ENCODE results near the gene GTPBP1. TPM values are rescaled to one million over a fixed set of nuclear protein-coding genes. Genes with fewer than 3 reads are reported as not detected.

The GTPBP1 gene
- total RNA-seq, 3 donors from 2014 or later (not counting 1 experiment from before 2014, with no cell fraction given): 236 to 259 (median 249) TPM

- Mint-ChIP-seq H3K27me3 (ENCODE audit: low read depth in 2 of 2) (no peaks in the 10 kb centered on the region), H3K27ac (no peak overlapping the region), H3K4me1 (peaks cover 80 to 83% of the 10 kb centered on the region in 2 donors), H3K4me3 (no peak overlapping the region), H3K9me3 (no peaks in the 10 kb centered on the region), H3K36me3 (no peaks in the 10 kb centered on the region)
- ATAC-seq (no peak), DNase-seq (no peak)
- Histone ChIP-seq H3K27ac (ENCODE audit: low read length) (no peak overlapping the region), H3K36me3 (ENCODE audit: control insufficient read depth, insufficient read depth, low read length) (peaks cover 18% of the 10 kb centered on the region), H3K4me1 (ENCODE audit: control insufficient read depth, insufficient read depth, low read length) (peaks cover 22% of the 10 kb centered on the region), H3K27me3 (ENCODE audit: control insufficient read depth, insufficient read depth, low read length) (no peaks in the 10 kb centered on the region), H3K4me3 (ENCODE audit: low read length) (no peak overlapping the region), H3K9me3 (ENCODE audit: control insufficient read depth, insufficient read depth, low read length) (no peaks in the 10 kb centered on the region)
- intact Hi-C loops (cut with micrococcal nuclease): no loop called here
- TF ChIP-seq CTCF (IDR thresholded peaks at IDR 0.05): no peak
- WGBS (ENCODE audit: insufficient coverage): 100% methylated on average over 2 of the region's 3 CpGs
Observed at GRCh38 chr22:38710866-38711265, 5.1 kb downstream of the GTPBP1 start.

- Mint-ChIP-seq H3K36me3 (no peaks in the 10 kb centered on the region), H3K4me3 (no peak overlapping the region), H3K27ac (peak overlapping the region; percentile 39 to 67), H3K4me1 (peaks cover 79 to 81% of the 10 kb centered on the region in 2 donors), H3K27me3 (ENCODE audit: low read depth in 2 of 2) (no peaks in the 10 kb centered on the region), H3K9me3 (no peaks in the 10 kb centered on the region)
- H3K27ac ChIP-seq (ENCODE audit: low read length): no peak overlapping the region
- no peak for TF ChIP-seq CTCF (IDR thresholded peaks at IDR 0.05)
- DNase-seq: no peak
- no peaks in the 10 kb centered on the region for H3K9me3 ChIP-seq (ENCODE audit: control insufficient read depth, insufficient read depth, low read length)
- WGBS (ENCODE audit: insufficient coverage): 93% methylated on average over 10 of the region's 11 CpGs
- peaks cover 12% of the 10 kb centered on the region for H3K4me1 ChIP-seq (ENCODE audit: control insufficient read depth, insufficient read depth, low read length)
- no peak overlapping the region for H3K4me3 ChIP-seq (ENCODE audit: low read length)
- no peak for ATAC-seq
- intact Hi-C loops (cut with micrococcal nuclease): no loop called here
- H3K36me3 ChIP-seq (ENCODE audit: control insufficient read depth, insufficient read depth, low read length): peaks cover 36% of the 10 kb centered on the region
- no peaks in the 10 kb centered on the region for H3K27me3 ChIP-seq (ENCODE audit: control insufficient read depth, insufficient read depth, low read length)
Observed at GRCh38 chr22:38712486-38713207, 6.9 kb downstream of the GTPBP1 start.

- H3K27me3 ChIP-seq (ENCODE audit: control insufficient read depth, insufficient read depth, low read length): no peaks in the 10 kb centered on the region
- H3K27ac Mint-ChIP-seq: peak overlapping the region; percentile 39 to 67
- H3K27me3 Mint-ChIP-seq (ENCODE audit: low read depth in 2 of 2): no peaks in the 10 kb centered on the region
- intact Hi-C loops (cut with micrococcal nuclease): no loop called here
- peaks cover 4% of the 10 kb centered on the region for H3K4me1 ChIP-seq (ENCODE audit: control insufficient read depth, insufficient read depth, low read length)
- peaks cover 43% of the 10 kb centered on the region for H3K36me3 ChIP-seq (ENCODE audit: control insufficient read depth, insufficient read depth, low read length)
- H3K9me3 Mint-ChIP-seq: no peaks in the 10 kb centered on the region
- no peak overlapping the region for H3K4me3 ChIP-seq (ENCODE audit: low read length)
- no peak overlapping the region for H3K27ac ChIP-seq (ENCODE audit: low read length)
- no peak for ATAC-seq
- H3K9me3 ChIP-seq (ENCODE audit: control insufficient read depth, insufficient read depth, low read length): no peaks in the 10 kb centered on the region
- H3K4me1 Mint-ChIP-seq: peaks cover 68% of the 10 kb centered on the region in 2 donors
- H3K4me3 Mint-ChIP-seq: no peak overlapping the region
- DNase-seq: no peak
- no peaks in the 10 kb centered on the region for H3K36me3 Mint-ChIP-seq
- no peak for TF ChIP-seq CTCF (IDR thresholded peaks at IDR 0.05)
- 95% methylated on average over 8 of the region's 8 CpGs for WGBS (ENCODE audit: insufficient coverage)
Observed at GRCh38 chr22:38713921-38714320, 8.2 kb downstream of the GTPBP1 start.
